A172 (cell line): ENCODE measurements around the gene PRPSAP1. TPM values are rescaled to one million over a fixed set of nuclear protein-coding genes. Genes with fewer than 3 reads are reported as not detected.
A peak's percentile ranks its signal among the peaks of the same experiment; 100 is the strongest.

Experiments
- DNase-seq: peaks from one replicate; pipeline ENCODE4 v3.0.0-alpha.2; 2015; ENCODE audit warnings: low spot score
- total RNA-seq: library from RNA; depleted of rRNA; stranded (reverse); fragments of >200 nt; shearing (Covaris generic); gene quantifications from 2 replicates; pipeline ENCODE4 v1.2.3, GENCODE V29; 2014

Gene PRPSAP1
- total RNA-seq, 1 experiment from 2014 or later, result 49.7 TPM

DNA sequence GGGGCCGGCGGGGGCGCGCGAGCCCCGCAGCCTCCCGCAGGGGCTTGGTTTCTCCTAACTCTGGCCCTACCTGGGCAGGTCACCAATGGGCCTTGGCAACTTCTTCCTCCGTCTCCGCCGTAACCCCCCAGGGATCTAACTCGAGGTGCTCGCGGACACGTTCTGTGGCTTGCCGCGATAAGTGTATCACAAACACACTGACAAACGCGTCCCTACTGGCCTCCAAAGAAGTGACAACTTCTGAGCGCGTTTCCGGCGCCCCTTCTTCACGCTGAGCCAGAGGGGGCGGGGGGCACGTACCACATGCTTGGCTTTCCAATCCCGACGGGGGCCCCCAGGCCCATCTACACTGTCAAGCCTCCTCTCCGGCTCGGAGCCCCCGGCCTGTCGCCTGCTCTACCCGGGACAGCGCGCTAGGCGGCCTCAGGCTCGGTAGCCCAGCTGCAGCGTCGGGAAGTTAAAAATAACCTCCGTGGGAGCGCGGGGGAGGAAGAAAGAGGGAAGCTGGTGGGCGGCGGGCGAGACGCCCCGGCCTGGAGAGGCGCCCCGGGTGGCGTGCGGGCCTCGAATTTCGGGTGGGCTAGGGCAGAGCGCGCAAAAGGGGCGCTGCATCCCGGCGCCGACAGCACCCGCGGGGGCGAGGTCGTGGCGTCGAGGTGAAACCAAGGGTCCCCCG lies 30.0 kb upstream of the PRPSAP1 start:
- DNase-seq, result no peak

DNA sequence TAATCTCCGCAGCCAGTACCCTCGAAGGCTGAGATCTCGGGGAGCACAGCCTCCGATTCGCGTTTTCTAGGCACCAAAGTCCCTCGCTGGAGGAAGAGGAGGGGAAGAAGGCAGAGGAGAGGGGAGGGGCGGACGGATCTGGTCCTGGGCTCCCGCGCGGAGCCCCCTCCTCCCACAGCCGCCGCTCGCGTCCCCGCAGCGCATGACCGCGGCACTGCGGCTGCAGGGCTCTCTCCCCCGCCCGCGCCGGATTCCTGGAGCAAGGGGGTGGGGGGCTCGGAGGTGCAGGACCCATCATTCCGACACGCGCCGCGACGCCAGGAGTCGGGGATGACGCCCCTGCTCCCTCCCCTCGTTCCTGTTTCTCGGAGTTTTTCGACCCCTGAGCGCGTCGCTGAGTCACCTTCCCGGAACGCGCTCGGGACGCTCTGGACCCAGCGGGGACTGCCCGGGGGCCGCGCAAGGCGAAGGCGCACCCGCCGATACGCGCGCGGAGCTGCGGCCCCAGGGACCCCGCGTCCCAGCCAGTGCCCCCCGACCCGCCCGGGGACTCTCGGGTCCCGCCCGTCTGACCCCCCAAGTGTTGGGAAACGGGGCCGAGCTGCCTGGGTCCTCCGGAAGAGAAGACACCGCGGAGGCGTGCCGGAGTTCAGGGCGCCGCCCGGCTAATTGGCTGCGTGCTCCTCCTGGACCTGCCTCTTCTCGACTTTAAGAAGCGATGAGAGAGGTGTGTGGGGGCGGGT lies 29.3 kb upstream of the PRPSAP1 start:
- no peak for DNase-seq

DNA sequence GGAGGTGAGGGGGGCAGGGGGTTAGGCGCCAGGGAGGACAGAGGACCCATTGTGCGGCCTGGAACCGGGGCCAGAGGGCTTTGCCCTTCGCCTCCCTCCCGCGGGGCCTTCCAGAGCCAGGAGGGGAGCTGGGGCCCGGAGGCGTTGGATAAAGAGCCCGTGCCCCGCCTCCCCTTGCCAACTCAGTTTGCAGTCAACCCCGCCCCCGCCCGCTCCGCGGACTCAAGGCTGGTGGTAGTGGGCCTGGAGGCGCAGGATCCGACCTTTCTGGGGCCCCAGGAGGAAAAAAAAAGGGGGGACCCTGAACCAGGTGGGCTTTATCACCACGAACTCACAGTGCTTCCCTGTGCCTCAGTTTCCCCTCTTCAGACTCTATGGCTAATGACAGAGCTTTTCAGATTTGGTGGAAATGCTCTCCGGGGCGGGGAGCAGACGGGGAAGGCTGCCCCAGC lies 28.7 kb upstream of the PRPSAP1 start:
- no peak for DNase-seq

DNA sequence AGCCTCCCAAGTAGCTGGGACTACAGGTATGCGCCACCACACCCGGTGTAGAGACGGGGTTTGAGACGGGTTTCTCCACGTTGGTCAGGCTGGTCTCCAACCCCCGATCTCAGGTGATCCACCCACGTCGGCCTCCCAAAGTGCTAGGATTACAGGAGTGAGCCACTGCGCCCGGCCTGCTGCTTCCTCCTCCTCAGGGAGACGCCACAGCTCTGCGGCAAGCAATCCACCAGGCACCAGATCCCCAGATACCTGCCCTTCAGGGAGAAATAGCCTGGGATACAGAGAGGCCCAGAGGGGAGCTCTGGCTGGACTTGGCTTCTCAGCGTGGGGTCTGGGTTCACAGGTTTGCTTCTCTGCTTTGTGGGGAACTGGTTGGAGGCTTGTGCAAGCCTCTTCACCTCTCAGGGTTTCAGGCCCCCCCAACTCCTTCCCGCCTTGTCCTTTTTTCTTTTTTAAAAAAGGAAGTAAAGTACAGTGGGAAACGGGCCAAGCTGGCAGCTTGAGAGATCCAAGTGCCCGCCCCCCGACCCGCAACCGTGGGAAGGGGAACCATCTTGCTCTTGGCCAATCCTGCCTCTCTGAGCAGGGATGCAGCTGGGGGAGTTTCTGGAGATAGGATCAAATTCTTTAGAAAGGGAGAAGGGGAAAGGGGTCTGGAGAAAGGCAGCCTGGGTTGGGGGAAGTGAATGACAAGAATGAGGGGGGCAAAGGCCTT lies 28.1 kb upstream of the PRPSAP1 start:
- DNase-seq, result no peak

DNA sequence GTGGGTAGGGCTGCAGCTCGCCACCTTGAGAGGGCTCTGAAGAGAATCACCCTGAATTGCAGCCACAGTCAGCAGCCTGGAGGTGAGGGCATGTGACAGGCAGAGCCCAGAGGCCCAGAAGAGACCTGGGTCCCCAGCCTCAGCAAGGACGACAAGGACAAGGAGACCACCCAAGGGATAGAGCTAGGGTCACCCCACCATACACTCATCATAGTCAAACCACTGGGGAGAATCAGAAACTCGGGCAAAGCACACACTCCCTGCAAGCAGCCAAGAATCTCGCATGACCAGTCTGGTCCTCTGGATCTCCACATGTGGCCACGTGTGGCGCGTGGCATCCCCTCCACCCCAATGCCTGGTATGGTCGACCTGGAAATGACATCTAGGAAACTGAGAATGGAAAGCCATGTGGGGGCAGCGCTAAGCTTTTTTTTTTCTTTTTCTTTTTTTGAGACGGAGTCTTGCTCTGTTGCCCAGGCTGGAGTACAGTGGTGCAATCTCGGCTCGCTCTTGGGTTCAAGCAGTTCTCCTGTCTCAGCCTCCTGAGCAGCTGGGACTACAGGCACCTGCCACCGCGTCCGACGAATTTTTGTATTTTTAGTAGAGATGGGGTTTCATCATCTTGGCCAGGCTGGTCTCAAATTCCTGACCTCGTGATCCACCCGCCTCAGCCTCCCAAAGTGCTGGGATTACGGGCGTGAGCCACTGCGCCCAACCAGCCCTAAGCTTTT lies 26.1 kb upstream of the PRPSAP1 start:
- DNase-seq, result no peak

DNA sequence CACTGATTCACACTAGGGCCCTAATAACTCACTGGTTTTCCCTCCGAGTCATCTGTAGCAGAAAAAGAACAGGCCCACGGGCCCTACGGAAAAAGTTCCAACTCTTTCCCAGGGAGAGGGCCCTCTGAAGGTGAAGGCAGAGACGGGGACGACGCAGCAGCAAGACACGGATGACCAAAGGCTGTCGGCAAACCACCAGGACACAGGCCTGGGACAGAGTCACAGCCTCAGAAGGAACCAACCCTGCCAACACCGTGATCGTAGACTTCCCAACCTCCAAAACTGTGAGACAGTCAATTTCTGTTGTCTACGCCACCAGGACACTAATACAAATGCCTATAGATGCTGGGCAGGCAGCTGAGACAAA lies 25.5 kb upstream of the PRPSAP1 start:
- no peak for DNase-seq

DNA sequence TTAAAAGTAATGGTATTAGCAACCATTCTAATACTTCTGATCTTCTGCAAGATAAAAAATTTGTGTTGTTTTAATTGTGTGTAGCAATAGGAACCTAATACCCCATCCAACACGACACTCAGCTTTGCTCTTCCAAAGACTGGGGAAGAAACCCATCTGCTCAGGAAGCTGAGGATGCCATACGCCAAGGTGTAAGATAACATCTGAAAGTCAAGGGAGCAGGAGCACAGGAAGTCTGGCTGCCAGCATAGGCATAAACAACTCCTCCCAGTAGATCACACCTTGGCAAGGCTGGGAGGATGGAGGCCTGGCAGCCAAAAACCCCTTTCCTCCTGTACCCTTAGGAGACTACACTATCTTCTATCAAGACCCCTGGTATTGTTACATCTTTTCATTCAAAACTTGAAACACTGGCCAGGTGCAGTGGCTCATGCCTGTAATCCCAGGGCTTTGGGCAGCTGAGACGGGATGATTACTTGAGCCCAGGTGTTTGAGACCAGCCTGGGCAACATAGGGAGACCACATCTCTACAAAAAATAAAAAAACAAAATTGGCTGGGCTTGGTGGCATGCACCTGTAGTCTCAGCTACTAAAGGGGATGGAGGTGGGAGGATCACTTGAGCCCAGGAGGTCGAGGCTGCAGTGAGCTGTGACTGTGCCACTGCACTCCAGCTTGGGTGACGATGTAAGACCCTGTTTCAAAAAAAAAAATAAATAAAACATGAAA lies 25.0 kb upstream of the PRPSAP1 start:
- no peak for DNase-seq

DNA sequence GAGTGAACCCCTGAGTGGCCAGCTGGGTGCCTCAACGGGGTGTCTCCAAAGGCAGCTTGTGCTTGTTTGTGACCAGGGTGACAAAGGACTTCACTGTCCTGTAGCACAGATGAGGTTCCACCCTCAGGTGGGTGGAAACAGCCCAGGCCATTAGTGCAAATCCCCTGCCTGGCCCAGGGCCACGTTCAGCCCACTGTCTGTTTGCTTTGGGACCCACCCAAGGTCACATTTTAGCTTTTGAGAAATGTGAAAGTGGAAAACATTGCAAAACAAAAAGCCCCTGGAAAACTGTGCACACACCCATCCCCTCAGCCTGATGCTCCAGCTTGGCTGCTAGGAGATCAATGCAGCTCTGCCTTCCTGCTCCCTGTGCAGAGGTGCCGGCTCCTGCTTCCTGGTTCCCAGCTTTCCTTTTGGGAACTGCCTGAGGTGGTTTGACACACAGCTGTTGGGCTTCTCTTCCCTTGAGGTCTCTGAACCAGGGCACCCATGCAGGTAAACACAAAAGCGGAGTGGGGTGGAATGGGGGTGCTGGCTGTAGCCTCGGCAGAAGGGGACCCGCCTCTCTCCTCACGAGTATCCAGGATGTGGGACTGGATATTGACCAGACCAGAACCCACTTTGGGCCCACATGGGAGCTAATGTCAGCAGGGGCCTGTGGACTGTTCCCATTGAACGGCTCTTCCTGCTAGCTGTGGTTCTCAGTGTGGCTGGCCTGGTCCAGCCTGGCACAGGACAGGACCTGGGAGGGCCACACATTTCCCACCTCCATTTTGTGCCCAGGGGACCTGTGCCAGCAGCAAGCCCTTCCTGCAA lies 22.8 kb upstream of the PRPSAP1 start:
- DNase-seq, result no peak

DNA sequence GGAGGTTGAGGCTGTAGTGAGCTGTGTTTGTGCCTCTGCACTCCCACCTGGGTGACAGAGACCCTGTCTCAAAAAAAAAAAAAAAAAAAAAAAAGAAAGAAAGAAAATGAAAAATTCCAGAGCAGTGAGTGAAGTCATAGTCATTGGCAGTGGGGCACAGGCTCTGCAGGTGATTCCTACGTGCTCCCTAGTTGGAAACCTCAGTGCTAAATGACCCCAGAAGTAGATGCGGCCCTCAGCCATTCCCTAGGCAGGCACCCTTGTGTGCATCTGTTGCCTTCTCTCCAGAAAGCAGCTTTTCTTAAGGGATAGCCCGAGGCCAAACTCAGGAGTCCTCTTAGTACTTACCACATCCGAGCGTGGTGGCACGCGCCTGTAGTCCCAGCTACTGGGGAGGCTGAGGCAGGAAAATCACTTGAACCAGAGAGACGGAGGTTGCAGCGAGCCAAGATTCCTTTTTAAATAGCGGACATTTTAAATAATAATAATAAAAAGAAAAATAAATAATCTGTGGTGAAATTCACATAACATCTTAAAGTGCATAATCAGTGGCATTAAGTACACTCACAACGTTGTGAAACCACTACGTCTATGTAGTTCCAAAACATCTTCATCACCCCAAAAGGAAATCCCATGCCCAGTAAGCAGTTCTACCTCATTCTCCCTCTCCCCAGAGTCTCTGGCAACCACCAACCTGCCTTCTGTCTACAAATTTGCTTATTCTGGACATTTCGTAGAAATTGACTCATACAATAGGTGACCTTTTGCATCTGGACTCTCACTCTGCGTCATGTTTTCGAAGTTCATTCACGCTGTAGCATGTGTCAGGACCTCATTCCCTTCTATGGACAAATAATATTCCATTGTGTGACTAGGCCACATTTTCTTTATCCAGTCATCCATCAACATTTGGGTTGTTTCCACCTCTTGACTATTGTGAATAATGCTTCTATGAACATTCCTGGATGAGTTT lies 18.2 kb upstream of the PRPSAP1 start:
- no peak for DNase-seq

DNA sequence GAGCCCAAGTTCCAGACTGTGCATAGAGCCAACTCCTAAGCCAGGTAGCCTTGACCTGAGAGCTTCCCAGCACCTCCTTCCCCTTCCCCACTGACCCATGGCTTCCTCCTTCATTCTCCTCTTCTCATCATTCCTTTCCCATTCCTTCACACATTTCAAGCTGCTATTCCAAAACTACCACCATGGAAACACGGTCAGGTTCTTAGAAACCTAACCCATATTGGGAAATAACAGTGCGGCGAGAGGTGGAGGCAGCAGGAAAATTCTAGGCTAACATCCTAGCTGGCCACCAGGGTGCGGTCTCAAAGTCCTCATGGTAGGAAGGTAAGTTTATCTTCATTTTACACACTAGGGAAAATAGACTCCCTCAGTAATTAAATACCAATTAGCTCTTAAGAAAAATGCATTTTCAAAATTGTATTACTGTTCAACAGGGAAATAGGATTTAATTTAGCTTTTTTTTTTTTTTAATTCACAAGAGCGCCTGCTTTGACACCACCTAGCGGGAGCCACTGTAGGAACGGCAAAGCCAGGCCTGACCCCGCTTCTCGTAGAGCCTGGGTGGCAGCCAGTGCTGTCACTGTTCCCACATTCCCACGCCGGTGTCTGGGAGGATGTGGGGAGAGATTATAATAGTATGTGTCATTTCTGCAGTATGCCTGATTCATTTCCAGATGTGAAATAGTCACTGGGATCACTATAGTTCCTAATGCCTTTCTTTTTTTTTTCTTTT lies 16.7 kb upstream of the PRPSAP1 start:
- peak; percentile 96 for DNase-seq

DNA sequence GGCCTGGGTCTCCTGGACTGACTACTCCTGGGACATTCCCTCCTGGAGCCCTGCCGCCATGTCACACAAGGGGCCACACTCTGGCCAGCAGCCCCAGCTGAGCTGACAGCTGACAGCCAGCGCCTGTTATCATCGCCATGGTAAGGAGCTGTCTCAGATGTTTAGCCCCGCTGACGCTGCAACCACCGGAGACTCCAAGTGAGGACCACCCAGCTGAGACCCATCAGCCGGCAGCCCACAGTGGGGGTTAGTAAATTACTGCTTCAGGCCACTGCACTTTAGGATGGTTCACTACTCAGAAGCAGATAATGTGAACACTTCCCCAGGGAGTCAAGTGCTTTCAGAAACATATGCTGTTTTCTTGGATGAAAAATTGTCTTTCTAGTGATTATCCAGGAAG lies 16.1 kb upstream of the PRPSAP1 start:
- DNase-seq, result no peak

DNA sequence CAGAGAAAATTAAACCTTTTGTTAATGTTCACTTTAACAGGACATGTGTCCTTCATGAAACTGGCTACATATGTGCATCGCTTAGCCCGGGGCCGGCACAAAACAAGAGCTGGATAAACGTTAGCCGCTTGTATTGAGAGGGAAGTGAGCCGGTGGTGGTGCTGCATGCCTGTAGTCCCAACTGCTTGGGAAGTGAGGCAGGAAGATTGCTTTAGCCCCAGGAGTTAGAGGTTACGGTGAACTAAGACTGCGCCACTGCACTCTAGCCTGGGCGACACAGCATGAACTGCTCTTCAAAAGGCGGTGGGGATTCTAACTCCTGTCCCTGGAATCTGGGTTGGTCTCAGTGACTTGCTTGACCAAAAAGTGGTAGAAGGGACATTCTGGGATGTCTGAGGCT lies 15.7 kb upstream of the PRPSAP1 start:
- DNase-seq, result no peak

DNA sequence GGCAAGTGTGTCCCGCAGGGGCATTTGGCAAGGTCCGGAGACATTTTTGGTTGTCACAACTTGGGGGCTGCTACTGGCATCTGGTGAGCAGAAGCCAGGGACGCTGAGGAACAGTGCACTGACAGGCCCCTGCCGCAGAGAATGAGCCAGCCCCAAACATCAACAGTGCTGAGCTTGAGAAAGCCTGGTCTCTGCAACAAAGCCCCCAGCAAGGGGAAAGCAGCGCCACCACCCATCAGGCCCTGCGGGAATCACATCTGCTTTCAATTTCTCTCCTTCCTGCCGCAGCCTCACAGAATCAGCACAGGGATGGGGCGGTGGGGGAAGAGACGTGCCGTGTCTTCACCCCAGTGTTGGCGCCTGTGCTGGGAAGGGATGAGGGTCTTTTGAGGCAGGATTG lies 14.8 kb upstream of the PRPSAP1 start:
- DNase-seq, result no peak

DNA sequence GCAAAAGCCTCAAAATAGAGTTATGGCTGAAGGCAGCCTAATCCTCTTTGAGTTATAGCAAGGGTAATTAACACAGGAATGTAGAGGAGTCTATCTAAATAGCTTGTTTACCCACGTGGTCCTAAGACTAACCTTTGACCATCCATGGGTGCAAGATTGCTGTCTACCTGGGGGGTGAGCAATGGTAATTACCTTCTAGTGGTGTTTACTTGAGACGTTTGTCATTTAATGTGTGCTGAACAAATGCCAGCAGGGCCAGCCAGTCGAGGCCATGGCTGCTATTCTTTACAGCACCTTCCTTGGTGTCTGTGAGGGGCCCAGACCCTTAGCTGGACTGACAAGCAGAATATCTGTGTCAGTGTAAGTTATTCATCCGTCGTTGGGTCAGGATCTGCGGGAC lies 13.9 kb upstream of the PRPSAP1 start:
- DNase-seq, result no peak

DNA sequence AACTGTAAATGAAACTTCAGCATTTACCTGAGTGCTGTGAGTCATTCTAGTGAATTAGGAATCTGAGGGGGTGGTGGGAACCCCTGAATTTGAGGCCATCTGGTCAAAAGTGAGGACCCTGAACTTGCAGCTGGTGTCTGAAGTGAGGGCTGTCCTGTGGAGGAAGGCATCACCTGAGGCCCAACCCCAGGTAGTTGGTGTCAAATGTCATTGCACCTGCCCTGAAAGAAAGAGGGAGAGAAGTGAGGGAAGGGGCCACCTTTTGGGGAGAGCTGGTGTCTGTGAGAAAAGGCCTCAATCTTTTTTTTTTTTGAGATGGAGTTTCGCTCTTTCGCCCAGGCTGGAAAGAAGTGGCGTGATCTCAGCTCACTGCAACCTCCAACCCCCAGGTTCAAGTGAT lies 12.5 kb upstream of the PRPSAP1 start:
- no peak for DNase-seq

DNA sequence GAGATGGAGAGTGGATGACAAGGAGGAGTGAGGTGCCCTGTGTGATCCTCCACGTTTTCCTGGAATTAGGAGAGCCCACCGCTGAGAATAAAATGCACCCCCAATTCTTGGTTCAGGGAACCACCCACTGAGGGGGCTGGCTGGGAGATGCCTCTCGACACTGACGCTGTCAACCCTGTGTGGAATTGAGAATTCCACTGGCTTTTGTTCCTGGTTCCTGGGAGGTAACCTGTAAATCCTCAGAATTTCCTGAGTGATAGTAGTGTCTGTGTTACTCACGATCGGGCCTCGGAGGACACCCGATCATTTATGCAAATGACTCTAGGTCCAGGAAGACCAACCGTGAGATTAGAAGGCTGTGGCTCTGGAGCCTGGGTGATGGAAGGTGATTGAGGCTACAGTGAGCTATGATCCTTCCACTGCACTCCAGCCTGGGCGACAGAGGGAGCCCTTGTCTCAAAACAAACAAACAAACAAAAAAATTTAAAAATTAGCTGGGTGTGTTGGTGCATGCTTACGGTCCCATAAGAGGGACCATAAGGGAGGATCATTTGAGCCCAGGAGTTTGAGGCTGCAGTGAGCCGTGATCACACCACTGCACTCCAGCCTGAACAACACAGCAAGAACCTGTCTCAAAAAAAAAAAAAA lies 11.7 kb upstream of the PRPSAP1 start:
- DNase-seq, result no peak

DNA sequence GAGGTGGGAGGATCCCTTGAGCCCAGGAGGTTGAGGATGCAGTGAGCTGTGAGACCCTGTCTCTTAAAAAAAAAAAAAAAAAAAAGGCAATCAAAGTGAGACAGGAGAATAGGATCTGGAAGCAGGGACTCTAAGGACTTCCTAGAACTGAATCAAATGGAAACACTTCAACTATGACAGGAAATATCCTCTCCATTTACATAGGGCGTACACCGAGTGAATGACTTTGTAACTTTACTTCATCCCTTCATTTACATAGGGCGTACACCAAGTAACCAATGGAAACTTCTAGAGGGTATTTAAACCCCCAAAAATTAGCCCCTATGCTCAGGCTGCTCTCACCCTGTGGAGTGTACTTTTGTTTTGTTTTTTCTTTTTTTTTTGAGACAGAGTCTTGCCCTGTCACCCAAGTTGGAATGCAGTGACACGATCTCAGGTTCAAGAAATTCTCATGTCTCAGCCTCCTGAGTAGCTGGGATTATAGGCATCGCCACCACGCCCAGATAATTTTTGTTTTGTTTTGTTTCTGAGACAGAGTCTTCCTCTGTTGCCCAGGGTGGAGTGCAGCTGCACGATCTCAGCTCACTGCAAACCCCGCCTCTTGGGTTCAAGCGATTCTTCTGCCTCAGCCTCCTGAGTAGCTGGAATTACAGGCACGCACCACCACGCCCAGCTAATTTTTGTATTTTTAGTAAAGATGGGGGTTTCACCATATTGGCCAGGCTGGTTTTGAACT lies 9.6 kb upstream of the PRPSAP1 start:
- DNase-seq, result no peak

DNA sequence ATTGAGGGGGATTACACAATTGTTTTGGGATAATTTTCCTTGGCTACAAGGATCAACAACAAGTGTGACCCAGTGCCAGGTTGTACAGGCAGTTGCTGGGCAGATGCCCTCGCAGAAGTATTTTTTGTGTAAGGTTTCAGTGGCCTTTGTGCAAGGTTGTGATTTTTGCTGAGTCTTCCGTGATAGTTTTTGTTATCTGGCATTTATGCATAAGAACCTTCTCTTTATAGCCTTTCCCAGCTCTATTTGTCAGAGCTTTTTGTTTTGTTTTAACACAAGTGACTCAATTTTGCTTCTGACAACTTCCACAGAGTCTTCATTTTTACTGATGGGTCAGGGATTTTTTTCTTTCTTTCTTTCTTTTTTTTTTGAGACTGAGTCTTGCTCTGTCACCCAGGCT lies 6.7 kb upstream of the PRPSAP1 start:
- no peak for DNase-seq
